ENCODE measurements around the gene WLS.
"Not testable (repeated sequence)": the region's sequence is repeated elsewhere in the genome, so short reads cannot be mapped to it uniquely, and the experiment has no call there.

Gene WLS

GRCh38 chr1:68197461-68197860, 34.9 kb downstream of the WLS start:
- DNase-seq = no peak

DNA sequence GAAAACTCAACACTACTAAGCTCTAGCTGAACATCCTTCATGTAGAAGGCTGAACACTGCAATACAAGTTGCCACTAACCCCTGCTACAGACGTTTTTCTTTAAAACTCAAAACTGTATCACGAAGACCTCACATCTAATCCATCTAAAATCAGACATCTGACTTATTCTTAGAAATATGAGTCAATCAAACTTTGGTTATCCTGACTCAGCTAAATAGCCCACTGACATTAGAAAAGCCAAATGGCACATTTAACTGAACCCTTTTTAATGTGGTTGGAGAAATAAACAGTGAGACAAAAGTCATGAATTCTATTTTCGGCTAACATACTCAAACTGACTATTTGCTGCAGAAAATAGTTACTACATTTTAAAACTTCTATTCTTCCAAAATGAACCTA, 35.6 kb downstream of the WLS start:
- no peak for DNase-seq

DNA sequence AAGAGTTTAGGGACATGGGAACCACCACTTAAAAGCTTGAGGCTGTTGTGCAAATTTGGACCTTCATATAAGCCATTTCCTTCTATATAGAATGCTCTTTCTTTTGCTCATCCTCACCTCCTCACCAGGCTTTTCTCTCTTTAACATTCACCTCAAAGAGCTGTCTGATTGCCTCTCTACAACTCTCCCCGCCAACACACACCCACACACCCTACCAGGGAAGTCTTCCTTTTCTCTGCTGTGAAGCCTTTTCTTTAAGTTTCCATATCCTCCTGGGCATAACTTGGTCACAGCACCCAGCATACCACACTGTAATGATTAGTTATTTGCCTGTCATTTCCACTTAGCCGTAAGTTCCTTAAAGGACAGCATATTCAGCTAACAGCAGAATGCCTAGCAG, 40.6 kb downstream of the WLS start:
- no peak for DNase-seq

DNA sequence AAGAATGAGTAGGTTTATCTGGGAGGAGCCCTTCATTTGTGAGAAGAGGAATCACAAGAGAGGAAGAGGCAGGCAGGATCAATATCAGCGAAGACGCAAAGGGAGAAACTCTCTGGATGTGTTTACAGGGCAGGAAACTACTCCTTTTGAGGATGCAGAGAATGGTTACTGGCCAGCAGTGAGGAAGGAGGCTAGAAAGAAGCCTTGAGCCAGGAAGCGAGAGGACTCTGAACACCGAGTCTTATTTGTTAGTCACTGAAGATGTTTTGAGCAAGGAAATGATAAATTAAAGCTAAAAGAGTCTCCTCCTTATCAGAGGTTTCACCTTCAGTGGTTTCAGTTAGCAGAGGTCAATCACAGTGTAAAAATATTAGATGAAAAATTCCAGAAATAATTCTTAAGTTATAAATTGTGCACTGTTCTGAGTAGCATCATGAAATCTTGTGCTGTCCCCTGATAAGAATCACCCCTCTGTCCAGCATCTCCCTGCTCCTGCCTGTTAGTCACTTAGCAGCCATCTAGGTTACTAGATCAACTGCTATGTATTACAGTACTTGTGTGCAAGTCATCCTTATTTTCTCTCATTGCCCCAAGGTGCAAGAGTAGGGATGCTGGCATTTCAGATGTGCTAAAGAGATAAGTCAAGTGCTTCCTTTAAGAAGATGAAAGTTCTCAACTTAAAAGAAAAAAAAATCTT, 43.5 kb downstream of the WLS start:
- no peak for DNase-seq

DNA sequence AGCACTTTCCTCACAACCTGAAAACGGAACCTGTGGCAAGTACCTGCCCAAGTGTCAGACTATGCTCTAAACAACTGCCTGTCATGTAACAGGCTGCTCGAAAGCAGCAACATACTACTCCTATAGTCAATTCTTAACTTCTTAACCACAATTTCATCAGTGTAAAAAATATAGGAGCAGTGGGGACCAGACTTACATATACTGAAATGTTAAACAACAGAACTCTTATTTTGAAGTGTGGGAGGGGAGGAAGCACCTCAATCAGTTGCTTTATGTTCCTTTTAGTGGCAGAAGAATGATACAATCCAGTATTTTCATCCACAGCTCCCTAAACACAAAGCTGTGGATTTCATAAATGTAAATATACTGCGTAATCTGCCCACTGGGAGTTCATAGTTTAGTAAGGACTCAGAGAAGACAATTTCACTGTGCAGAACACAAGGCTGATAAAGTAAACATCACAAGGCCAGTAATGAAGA, 44.2 kb downstream of the WLS start:
- no peak for DNase-seq

- DNase-seq = no peak
These were observed 46.6 kb downstream of the WLS start for GRCh38 chr1:68185743-68186142.

GRCh38 chr1:68183895-68184294, 48.4 kb downstream of the WLS start:
- no peak for DNase-seq

- DNase-seq = no peak
These were observed 51.2 kb downstream of the WLS start for GRCh38 chr1:68181165-68181556.

- no peak for DNase-seq
These were observed 51.7 kb downstream of the WLS start for GRCh38 chr1:68180441-68181164.

DNA sequence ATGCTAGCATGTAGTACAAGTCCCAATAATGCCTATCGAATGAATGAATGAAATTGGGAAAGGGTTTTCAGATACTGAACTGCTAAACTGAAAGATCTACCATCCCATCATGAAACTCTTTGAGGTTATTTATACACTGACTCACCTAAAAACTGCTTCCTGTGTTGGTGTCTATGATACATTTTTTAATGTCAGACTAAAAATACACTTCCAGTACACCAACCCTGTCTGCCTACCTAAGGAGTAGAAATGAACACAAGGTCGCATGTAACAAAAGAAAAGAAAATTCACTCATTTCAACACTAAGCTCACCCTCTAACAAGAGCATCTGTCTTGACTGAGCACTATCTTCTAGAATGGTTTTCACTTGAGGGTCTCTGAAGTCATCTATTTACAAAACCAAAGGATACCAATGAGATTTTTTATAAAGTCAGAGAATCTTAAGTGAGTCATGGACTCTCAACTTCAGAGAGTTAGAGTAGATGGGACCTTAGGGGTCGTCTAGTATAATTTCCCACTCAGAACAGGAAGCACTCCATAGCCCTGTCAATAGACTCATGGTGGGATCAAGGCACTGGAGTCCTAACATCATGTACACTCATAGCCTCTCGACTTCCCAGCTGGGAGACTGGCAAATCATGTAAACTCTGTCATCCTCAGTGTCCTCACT, 53.4 kb downstream of the WLS start:
- no peak for DNase-seq

DNA sequence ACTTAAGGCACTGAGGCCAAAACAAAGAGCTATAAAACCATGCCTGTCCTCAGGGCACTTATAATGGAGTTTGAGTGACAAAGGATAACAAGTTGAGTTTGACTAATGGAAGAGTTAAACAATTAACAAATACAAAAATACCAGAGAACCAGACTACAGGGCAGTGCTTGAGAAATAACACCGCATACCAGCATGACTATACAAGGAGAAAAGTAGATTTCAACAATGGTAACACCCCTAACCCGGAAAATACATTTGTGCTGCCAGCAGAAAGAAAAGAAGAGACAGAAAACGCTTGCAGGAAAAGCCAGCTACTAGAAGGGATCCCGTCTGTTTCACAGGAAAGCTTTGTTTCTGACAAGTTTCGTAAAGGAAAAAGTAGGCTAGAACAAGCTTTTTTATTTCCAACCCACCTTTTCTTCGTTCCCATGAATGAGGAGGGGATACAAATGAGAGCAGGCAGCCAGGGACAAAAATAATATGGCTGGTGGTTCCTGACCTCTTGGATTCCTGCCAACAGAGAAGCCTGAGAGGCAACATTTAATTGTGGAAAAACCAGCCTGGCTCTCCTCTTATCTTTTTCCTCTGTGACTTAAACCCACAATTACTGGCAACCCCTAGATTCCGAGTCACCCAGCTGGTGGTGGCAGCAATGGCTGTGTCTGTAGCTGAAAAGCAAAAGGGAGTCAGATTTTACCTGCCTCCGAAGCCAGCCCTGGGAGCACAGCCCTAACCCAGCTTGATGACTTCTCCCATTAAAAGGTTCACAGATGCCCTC, 56.5 kb downstream of the WLS start:
- DNase-seq = peak; percentile 97

DNA sequence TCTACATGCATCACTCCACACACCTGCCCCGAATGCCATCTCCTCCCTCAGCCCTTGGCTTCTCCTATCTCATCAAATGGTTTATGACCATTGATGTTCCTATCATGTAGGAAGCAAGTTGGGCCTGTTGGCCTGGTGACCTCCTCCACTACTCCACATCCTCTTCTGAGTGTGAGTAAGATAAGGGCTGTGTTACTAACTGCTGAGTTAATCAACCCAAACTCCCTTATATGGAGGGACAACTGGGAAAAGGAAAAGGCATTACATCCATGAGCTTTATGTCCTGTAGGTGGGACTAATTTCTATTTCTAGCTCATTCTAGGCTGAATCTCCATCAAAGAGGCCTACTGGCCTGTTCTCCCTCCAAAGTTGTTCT, 57.6 kb downstream of the WLS start:
- DNase-seq = no peak

DNA sequence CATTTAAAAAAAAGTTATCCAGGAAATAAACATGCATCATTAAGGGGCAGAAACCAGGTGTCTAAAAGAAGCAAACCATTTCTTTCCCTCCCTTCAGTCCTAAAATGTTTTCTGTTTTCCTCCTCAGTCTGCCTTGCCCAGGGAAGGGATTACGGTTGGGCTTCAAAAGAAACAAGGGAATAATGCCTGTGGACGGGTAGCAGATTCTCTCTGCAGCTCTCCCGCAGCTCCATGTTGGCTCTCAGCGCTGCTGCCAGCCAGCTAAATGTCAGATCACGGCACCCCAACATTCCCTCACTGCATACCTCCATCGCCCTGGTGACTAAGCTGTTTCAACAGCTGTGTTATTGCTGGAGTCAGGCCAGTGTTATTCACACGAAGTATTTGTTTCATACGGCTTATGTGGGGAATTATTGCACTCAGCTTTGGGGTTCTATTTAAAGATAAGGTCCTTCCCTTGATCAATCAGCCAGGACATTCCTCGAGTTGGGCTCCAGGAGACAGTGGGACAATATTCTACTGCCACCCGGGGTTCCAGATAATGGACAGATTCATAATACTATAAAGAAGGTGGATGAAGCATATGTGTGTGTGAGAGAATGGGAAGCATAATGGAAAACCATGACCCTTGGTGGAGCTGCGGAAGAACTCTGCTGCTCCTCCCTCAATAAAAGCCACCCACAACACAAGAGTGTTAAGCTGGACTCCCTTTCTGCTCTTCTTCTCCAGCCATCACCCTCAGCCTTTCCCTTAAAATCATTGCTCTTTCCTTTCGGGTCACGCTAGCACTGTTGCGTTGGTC, 58.2 kb downstream of the WLS start:
- no peak for DNase-seq

GRCh38 chr1:68173283-68173935, 58.9 kb downstream of the WLS start:
- DNase-seq = no peak

DNA sequence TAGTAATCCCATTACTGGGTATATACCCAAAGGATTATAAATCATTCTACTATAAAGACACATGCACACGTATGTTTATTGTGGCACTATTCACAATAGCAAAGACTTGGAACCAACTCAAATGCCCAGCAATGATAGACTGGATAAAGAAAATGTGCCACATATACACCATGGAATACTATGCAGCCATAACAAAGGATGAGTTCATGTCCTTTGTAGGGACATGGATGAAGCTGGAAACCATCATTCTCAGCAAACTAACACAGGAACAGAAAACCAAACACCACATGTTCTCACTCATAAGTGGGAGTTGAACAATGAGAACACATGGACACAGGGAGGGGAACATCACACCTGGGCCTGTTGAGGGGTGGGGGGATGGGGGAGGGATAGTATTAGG, 60.5 kb downstream of the WLS start:
- not testable (repeated sequence) for DNase-seq

GRCh38 chr1:68168545-68169171, 63.7 kb downstream of the WLS start:
- no peak for DNase-seq

GRCh38 chr1:68167211-68167610, 65.1 kb downstream of the WLS start:
- no peak for DNase-seq

GRCh38 chr1:68166348-68166747, 66.0 kb downstream of the WLS start:
- DNase-seq = no peak

DNA sequence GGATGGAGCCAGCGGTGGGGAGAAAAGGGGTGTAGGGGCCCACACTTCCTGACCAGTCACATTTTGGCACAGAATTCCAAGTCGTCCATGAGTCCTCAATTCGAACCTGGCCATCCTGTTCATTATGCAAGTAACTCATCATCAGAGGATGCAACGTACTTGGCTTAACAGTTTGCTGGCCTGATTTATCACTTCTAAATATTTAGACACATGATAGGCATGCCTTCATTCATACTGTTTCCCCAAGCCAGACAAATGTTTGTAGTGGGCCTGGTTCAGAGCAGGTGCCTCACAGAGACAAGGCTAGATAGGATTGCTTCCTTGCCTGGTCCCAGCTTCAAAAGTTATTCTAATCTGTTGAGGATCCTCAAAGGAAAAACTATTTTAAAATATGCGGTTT, 66.7 kb downstream of the WLS start:
- no peak for DNase-seq

GRCh38 chr1:68164918-68165317, 67.4 kb downstream of the WLS start:
- no peak for DNase-seq

GRCh38 chr1:68163220-68163619, 69.1 kb downstream of the WLS start:
- DNase-seq = no peak
